ENCODE data around the gene TNFRSF1A.

The TNFRSF1A gene

GRCh38 chr12:6306599-6307220 is 35.2 kb downstream of the TNFRSF1A start:
- CTCF ChIA-PET, result interaction anchor here (0.7 kb wide), 1 partner anchor 307 kb away, joined by 3 read pairs; no protein-coding TSS in a partner anchor
- POLR2A ChIA-PET, result no interaction called here
- DNase-seq (ENCODE audit: extremely low spot score), result no peak
- TF ChIP-seq NFRKB (IDR thresholded peaks at IDR 0.05), result no peak
- TF ChIP-seq HDGF (IDR thresholded peaks at IDR 0.05; ENCODE audit: borderline replicate concordance), result no peak
- TF ChIP-seq CTBP1 (IDR thresholded peaks at IDR 0.05; ENCODE audit: borderline replicate concordance), result no peak
- no peak for TF ChIP-seq LEF1 (IDR thresholded peaks at IDR 0.05; ENCODE audit: borderline replicate concordance)
- no peak for TF ChIP-seq L3MBTL2 (conservative IDR thresholded peaks at IDR 0.05)

GRCh38 chr12:6306151-6306550 is 35.7 kb downstream of the TNFRSF1A start:
- DNase-seq (ENCODE audit: extremely low spot score), result no peak
- ChIA-PET CTCF (interaction anchor here (0.7 kb wide), 2 partner anchors 180 to 308 kb away, joined by 3 to 6 read pairs; no protein-coding TSS in a partner anchor), POLR2A (no interaction called here)
- no peak for TF ChIP-seq SP1 (IDR thresholded peaks at IDR 0.05)

- ChIA-PET POLR2A (no interaction called here), CTCF (interaction anchor here (1.3 kb wide), 1 partner anchor 18 kb away, joined by 3 read pairs; no protein-coding TSS in a partner anchor)
- DNase-seq (ENCODE audit: extremely low spot score), result no peak
- TF ChIP-seq FOXM1 (IDR thresholded peaks at IDR 0.05; ENCODE audit: borderline replicate concordance) (no peak), FOXK2 (IDR thresholded peaks at IDR 0.05) (no peak), TARDBP (IDR thresholded peaks at IDR 0.05) (no peak), PKNOX1 (IDR thresholded peaks at IDR 0.05) (no peak), ZNF384 (IDR thresholded peaks at IDR 0.05) (no peak), BHLHE40 (IDR thresholded peaks at IDR 0.05; ENCODE audit: borderline replicate concordance) (no peak), NFRKB (IDR thresholded peaks at IDR 0.05) (no peak)
These were observed 38.8 kb downstream of the TNFRSF1A start for GRCh38 chr12:6303071-6303470.

- no peak for DNase-seq (ENCODE audit: extremely low spot score)
- ChIA-PET POLR2A (no interaction called here), CTCF (interaction anchor here (1.3 kb wide), 1 partner anchor 18 kb away, joined by 3 read pairs; no protein-coding TSS in a partner anchor)
- TF ChIP-seq SUZ12 (IDR thresholded peaks at IDR 0.05), result no peak
- TF ChIP-seq FOXA1 (IDR thresholded peaks at IDR 0.05), result no peak
- TF ChIP-seq SP1 (IDR thresholded peaks at IDR 0.05), result no peak
- TF ChIP-seq HDGF (IDR thresholded peaks at IDR 0.05; ENCODE audit: borderline replicate concordance), result no peak
- no peak for TF ChIP-seq L3MBTL2 (conservative IDR thresholded peaks at IDR 0.05)
- no peak for TF ChIP-seq ARNT (IDR thresholded peaks at IDR 0.05)
- TF ChIP-seq BHLHE40 (IDR thresholded peaks at IDR 0.05; ENCODE audit: borderline replicate concordance), result no peak
- no peak for TF ChIP-seq LEF1 (IDR thresholded peaks at IDR 0.05; ENCODE audit: borderline replicate concordance)
- TF ChIP-seq NFRKB (IDR thresholded peaks at IDR 0.05), result no peak
- TF ChIP-seq TARDBP (IDR thresholded peaks at IDR 0.05), result no peak
- no peak for TF ChIP-seq ZNF384 (IDR thresholded peaks at IDR 0.05)
- no peak for TF ChIP-seq ELF4 (IDR thresholded peaks at IDR 0.05)
These were observed 39.3 kb downstream of the TNFRSF1A start for GRCh38 chr12:6302621-6303020.

- DNase-seq (ENCODE audit: extremely low spot score), result no peak
- ChIA-PET CTCF (interaction anchor here (1.3 kb wide), 1 partner anchor 17 kb away, joined by 3 read pairs; no protein-coding TSS in a partner anchor), POLR2A (no interaction called here)
- no peak for TF ChIP-seq CTBP1 (IDR thresholded peaks at IDR 0.05; ENCODE audit: borderline replicate concordance)
- no peak for TF ChIP-seq L3MBTL2 (conservative IDR thresholded peaks at IDR 0.05)
- TF ChIP-seq NFRKB (IDR thresholded peaks at IDR 0.05), result no peak
- TF ChIP-seq ARNT (IDR thresholded peaks at IDR 0.05), result no peak
- TF ChIP-seq LEF1 (IDR thresholded peaks at IDR 0.05; ENCODE audit: borderline replicate concordance), result no peak
- no peak for TF ChIP-seq SP1 (IDR thresholded peaks at IDR 0.05)
- no peak for TF ChIP-seq TARDBP (IDR thresholded peaks at IDR 0.05)
- no peak for TF ChIP-seq PKNOX1 (IDR thresholded peaks at IDR 0.05)
These were observed 40.2 kb downstream of the TNFRSF1A start for GRCh38 chr12:6301721-6302120.

- POLR2A ChIA-PET, result no interaction called here
- CTCF ChIA-PET, result no interaction called here
- TF ChIP-seq BHLHE40 (IDR thresholded peaks at IDR 0.05; ENCODE audit: borderline replicate concordance) (no peak), L3MBTL2 (conservative IDR thresholded peaks at IDR 0.05) (no peak), FOXM1 (IDR thresholded peaks at IDR 0.05; ENCODE audit: borderline replicate concordance) (no peak), PKNOX1 (IDR thresholded peaks at IDR 0.05) (no peak), ZNF384 (IDR thresholded peaks at IDR 0.05) (no peak), TARDBP (IDR thresholded peaks at IDR 0.05) (no peak), LEF1 (IDR thresholded peaks at IDR 0.05; ENCODE audit: borderline replicate concordance) (no peak), ARNT (IDR thresholded peaks at IDR 0.05) (no peak), SUZ12 (IDR thresholded peaks at IDR 0.05) (no peak), FOXK2 (IDR thresholded peaks at IDR 0.05) (no peak), CTBP1 (IDR thresholded peaks at IDR 0.05; ENCODE audit: borderline replicate concordance) (no peak), ELF4 (IDR thresholded peaks at IDR 0.05) (no peak), SP1 (IDR thresholded peaks at IDR 0.05) (no peak), HDGF (IDR thresholded peaks at IDR 0.05; ENCODE audit: borderline replicate concordance) (no peak), NFRKB (IDR thresholded peaks at IDR 0.05) (no peak)
- DNase-seq (ENCODE audit: extremely low spot score), result no peak
These were observed 44.7 kb downstream of the TNFRSF1A start for GRCh38 chr12:6297170-6297569.
